Myocyte (in vitro differentiated cells): ENCODE measurements around the gene UCK1. TPM values are rescaled to one million over a fixed set of nuclear protein-coding genes. Genes with fewer than 3 reads are reported as not detected.
A peak's percentile ranks its signal among the peaks of the same experiment; 100 is the strongest.

ENCODE experiments used
- DNase-seq: peaks from one replicate; pipeline ENCODE4 v3.0.0-alpha.2; 2012; ENCODE audit warnings: low read depth
- polyA plus RNA-seq: library from polyadenylated mRNA; unstranded; fragments of >200 nt; gene quantifications from one replicate; pipeline ENCODE4 v1.2.1, GENCODE V29; 2012; ENCODE audit warnings: missing spikeins
- total RNA-seq: library from RNA; depleted of rRNA; stranded (reverse); fragments of >200 nt; gene quantifications from 2 replicates; pipeline ENCODE4 v1.2.3, GENCODE V29; 2014

The UCK1 gene
- 25.9 and 26.5 TPM in 2 replicates for total RNA-seq
- 40.6 TPM for polyA plus RNA-seq

GRCh38 chr9:131530920-131531832 is at the start of gene UCK1:
Gene UCK1 (minus strand): TSS chr9:131531263. CDS start chr9:131531174, 89 bp downstream.
- peak; percentile 80 for DNase-seq

GRCh38 chr9:131580358-131580757 is 49.3 kb upstream of the UCK1 start:
- DNase-seq = peak; percentile 26

- no peak for DNase-seq
These were observed 48.7 kb upstream of the UCK1 start for GRCh38 chr9:131579789-131580211.

GRCh38 chr9:131578731-131579504 is 47.9 kb upstream of the UCK1 start:
- no peak for DNase-seq

GRCh38 chr9:131578021-131578420 is 47.0 kb upstream of the UCK1 start:
- DNase-seq = no peak

- DNase-seq = no peak
These were observed 46.2 kb upstream of the UCK1 start for GRCh38 chr9:131577005-131578000.

GRCh38 chr9:131575946-131576853 is 45.1 kb upstream of the UCK1 start:
- no peak for DNase-seq

GRCh38 chr9:131574730-131575640 is 43.9 kb upstream of the UCK1 start:
- DNase-seq = no peak

GRCh38 chr9:131567910-131568309 is 36.8 kb upstream of the UCK1 start:
- no peak for DNase-seq

- DNase-seq = no peak
These were observed 35.1 kb upstream of the UCK1 start for GRCh38 chr9:131566158-131566557.

GRCh38 chr9:131565369-131565768 is 34.3 kb upstream of the UCK1 start:
- DNase-seq = no peak

GRCh38 chr9:131562032-131562959 is 31.2 kb upstream of the UCK1 start:
- DNase-seq = no peak

- DNase-seq = no peak
These were observed 28.4 kb upstream of the UCK1 start for GRCh38 chr9:131559421-131560000.

GRCh38 chr9:131557855-131558548 is 26.9 kb upstream of the UCK1 start:
- no peak for DNase-seq

GRCh38 chr9:131555841-131556673 is 25.0 kb upstream of the UCK1 start:
- DNase-seq = no peak
